Aorta (tissue), 5 donors: ENCODE results near the gene BCL6. TPM values are rescaled to one million over a fixed set of nuclear protein-coding genes. Genes with fewer than 3 reads are reported as not detected.

Source experiments
- ATAC-seq: fragments of 200-7000 bp; cut with Tn5 transposase; one replicate; pipeline ENCODE4 v1.9.1; 2022; ENCODE audit warnings: moderate library complexity; ENCODE audit not compliant: low FRiP score
- DNase-seq, 2 donors: peaks; one replicate each; pipeline ENCODE4 v3.0.0-alpha.2; 2020
- H3K27ac ChIP-seq, 2 donors: one replicate each; pipeline ENCODE4 v1.5.1; 2013; ENCODE audit warnings: low read length in 2 of 2, mild to moderate bottlenecking in 2 of 2, moderate library complexity in 2 of 2, control low read depth in 1 of 2, inconsistent platforms in 1 of 2, low read depth in 1 of 2
- H3K27me3 ChIP-seq, 2 donors: one replicate each; pipeline ENCODE4 v1.6.1; 2013; ENCODE audit warnings: control low read depth in 1 of 2, low read length in 1 of 2, mild to moderate bottlenecking in 1 of 2, moderate library complexity in 1 of 2; ENCODE audit not compliant: insufficient read depth in 2 of 2, control insufficient read depth in 1 of 2
- H3K36me3 ChIP-seq, 2 donors: one replicate each; pipeline ENCODE4 v1.6.1; 2013; ENCODE audit warnings: control low read depth in 1 of 2, low read length in 1 of 2, mild to moderate bottlenecking in 1 of 2; ENCODE audit not compliant: insufficient read depth in 2 of 2, control insufficient read depth in 1 of 2
- H3K4me1 ChIP-seq, 2 donors: one replicate each; pipeline ENCODE4 v1.6.1; 2013; ENCODE audit warnings: low read length in 2 of 2, control low read depth in 1 of 2, mild to moderate bottlenecking in 1 of 2, moderate library complexity in 1 of 2; ENCODE audit not compliant: insufficient read depth in 2 of 2, control insufficient read depth in 1 of 2
- H3K4me3 ChIP-seq, 2 donors: one replicate each; pipeline ENCODE4 v1.5.1; 2013; ENCODE audit warnings: low read length in 2 of 2, control low read depth in 1 of 2, mild to moderate bottlenecking in 1 of 2
- H3K9me3 ChIP-seq: one replicate; pipeline ENCODE4 v1.6.1; 2013; ENCODE audit warnings: mild to moderate bottlenecking, low read length; ENCODE audit not compliant: control insufficient read depth
- WGBS, 2 donors: extraction: QIAGEN DNeasy Blood & Tissue Kit; methylation state at CpG; one replicate each; pipeline ENCODE4 v1.1.7; 2013; 5-methylcytosine and 5-hydroxymethylcytosine counted together
- intact Hi-C, 2 donors: fragments of 100-400 bp; cut with DNase I; formaldehyde crosslinking; loops; one replicate each; pipeline versions ENCODE4 v1.14.2 to v1.15.0; 2022
- polyA plus RNA-seq, 2 donors: library from polyadenylated mRNA; stranded (reverse); fragments of 200-250 nt; gene quantifications; one replicate each; pipeline ENCODE4 v1.2.3, GENCODE V29; 2013
- total RNA-seq, 2 donors: library from RNA; stranded (reverse); fragmentation: NEBNext Ultra II Directional; extraction: Animal tissue kit (Norgen Biotek cat#: 25700); gene quantifications; one replicate each; pipeline ENCODE4 v1.2.1, GENCODE V29; 2021
- donor health status: healthy with polysubstance abuse.
- donor health status: Bipolar disorder and iron deficiency.
- donor health status: DM: no; HTN: no; CAD: no.
- donor health status: DM: no; HTN: no; CAD: no.
- donor health status: DM: yes; HTN: yes; CAD: no.

Gene BCL6
- total and polyA plus RNA-seq, 4 donors, result 16.7 to 154 (median 98.5) TPM

GRCh38 chr3:187673012-187673411, 72.3 kb downstream of the BCL6 start:
- ATAC-seq (no peak), DNase-seq (no peak)
- 48 to 58% methylated on average over 3 of the region's 3 CpGs for WGBS, 2 donors
- H3K36me3 ChIP-seq, result no peaks in the 10 kb centered on the region
- no peaks in the 10 kb centered on the region for H3K9me3 ChIP-seq
- intact Hi-C loops, result no loop called here
- H3K4me1 ChIP-seq, result no peaks in the 10 kb centered on the region
- H3K27me3 ChIP-seq, result peaks cover 0 to 4% of the 10 kb centered on the region in 2 donors
- H3K4me3 ChIP-seq, result no peak overlapping the region
- H3K27ac ChIP-seq, result no peak overlapping the region

Other genes with a start within 250 kb of the BCL6 start
- not detected for gene SST, start 75.1 kb downstream of the BCL6 start, total RNA-seq
- 1 to 10 TPM in 1 of 2 donors, under 1 TPM in 1; 0.74 to 6.1 TPM for gene SST, start 75.1 kb downstream of the BCL6 start, polyA plus RNA-seq
- not detected for gene RTP2, start 42.9 kb downstream of the BCL6 start, total RNA-seq
- gene RTP2, start 42.9 kb downstream of the BCL6 start, polyA plus RNA-seq, result not detected